ENCODE measurements around the gene SF3B2.
"Not testable (repeated sequence)": the region's sequence is repeated elsewhere in the genome, so short reads cannot be mapped to it uniquely, and the experiment has no call there.

SF3B2 gene

DNA sequence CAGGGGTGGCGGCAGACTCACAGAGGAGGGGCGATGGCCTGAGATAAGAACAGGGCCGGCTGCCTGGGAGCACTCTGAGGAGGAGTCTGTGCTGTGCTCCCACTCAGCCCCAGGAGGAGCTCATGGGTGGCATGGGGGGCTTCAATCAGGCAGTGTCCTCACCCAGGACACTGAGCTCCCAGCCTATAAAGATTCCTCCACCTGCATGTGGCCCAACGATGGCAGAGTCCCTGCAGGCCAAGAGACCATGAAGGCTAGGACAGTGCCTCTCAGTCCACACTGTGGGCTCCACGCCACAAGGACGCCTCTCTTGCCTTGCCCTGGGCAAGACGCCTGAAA, 38.4 kb upstream of the SF3B2 start:
- Mint-ChIP-seq H3K36me3 (no peaks in the 10 kb centered on the region), H3K27ac (no peak overlapping the region), H3K27me3 (no peaks in the 10 kb centered on the region), H3K4me1 (no peaks in the 10 kb centered on the region), H3K9me3 (no peaks in the 10 kb centered on the region), H3K4me3 (no peak overlapping the region)
- no peak for ATAC-seq

DNA sequence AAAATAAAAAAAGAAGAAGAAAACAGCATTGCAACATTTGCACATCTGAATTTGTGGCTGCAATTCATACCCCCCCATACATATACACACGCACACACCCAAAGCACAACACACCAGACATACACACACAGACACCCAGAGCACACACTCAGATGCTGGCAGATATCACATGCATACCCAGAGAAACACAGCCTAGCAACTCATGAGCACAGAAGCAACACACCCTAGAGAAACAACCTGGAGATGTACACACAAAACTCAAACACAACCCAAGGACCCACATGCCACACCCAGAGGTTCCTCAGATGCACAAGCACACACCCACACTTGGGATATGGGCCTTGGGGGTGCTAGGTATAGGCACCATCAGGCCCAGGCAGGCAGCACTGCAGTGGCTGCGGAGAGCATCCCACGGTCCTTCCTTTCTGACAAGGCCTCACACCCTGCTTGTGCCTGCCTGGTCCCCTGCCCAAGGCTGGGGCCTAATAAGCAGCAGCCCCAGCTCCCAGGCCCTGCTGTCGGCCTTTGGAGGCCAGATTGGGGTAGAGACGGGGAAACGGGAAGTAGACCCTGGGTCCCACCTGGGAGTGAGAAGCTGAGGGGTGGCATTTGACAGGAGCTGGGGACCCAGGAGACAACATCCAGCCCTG, 37.2 kb upstream of the SF3B2 start:
- Mint-ChIP-seq H3K4me3 (no peak overlapping the region), H3K27me3 (no peaks in the 10 kb centered on the region), H3K27ac (no peak overlapping the region), H3K4me1 (no peaks in the 10 kb centered on the region), H3K36me3 (no peaks in the 10 kb centered on the region), H3K9me3 (no peaks in the 10 kb centered on the region)
- ATAC-seq, result no peak

DNA sequence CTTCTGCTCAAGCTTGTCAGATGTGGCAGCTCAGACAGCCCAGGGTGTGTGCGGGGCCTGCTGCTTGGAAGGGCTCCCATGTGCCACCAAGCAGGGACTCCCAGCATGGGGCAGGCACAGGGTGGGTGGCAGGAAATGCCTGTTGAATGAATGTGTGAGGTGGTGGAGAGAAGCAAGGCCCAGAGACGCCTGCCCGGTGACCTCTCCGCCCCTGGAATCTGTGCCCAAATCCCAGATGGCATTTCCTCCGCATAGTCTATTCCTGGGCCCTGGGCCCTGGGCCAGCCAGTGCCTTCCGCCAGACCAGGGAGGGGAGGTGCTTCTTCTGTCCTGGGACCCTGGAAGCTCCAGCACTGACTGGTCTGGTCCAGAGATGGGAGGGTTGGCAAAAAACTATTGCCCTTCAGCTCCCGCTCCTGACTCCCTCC, 36.7 kb upstream of the SF3B2 start:
- Mint-ChIP-seq H3K4me3 (no peak overlapping the region), H3K27me3 (no peaks in the 10 kb centered on the region), H3K4me1 (peaks cover 5% of the 10 kb centered on the region), H3K27ac (no peak overlapping the region), H3K36me3 (no peaks in the 10 kb centered on the region), H3K9me3 (no peaks in the 10 kb centered on the region)
- no peak for ATAC-seq

DNA sequence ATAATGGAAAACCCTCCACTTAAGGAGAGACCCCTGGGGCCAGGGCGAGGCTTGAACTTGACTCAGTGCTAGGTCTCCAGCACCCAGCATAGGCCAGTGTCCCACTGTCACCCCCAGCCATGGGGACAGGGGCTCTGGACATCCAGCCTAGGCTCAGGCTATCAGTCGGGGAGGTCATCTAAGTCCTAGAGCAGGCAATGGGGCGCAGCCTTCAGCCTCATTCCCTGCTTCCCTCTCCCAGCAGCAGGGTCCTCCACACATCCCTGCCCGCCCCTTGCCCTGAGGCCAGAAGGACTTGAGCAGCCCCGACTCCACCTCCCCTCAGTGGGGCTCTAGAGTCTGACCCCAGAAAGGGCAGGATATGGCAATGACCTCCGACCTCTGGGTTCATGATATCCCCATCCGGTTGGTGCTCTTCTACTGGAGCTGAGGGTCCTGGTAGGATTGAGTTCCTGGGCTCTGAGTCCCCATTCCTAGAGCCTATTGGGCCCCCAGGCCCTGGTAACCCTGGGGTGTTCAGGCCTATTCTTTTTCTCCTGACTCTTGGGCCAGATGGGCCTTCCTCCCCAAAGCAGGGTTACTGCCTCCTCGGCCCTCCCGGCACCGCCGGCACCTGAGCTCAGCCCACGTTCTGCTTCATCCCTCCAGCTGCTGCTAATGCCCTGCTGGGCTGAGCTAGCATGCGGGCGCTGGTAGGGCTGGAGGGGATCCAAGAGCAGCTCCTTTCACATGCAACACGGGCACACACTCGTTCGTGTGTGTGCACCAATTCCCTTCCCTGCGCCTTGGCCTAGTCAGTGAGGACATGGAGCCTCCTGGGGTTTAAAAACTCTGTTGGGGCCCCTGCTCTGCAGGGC, 36.0 kb upstream of the SF3B2 start:
- H3K27me3 Mint-ChIP-seq, result no peaks in the 10 kb centered on the region
- no peaks in the 10 kb centered on the region for H3K36me3 Mint-ChIP-seq
- H3K4me1 Mint-ChIP-seq, result peaks cover 9% of the 10 kb centered on the region
- no peak for ATAC-seq
- no peak overlapping the region for H3K27ac Mint-ChIP-seq
- H3K4me3 Mint-ChIP-seq, result no peak overlapping the region
- no peaks in the 10 kb centered on the region for H3K9me3 Mint-ChIP-seq

DNA sequence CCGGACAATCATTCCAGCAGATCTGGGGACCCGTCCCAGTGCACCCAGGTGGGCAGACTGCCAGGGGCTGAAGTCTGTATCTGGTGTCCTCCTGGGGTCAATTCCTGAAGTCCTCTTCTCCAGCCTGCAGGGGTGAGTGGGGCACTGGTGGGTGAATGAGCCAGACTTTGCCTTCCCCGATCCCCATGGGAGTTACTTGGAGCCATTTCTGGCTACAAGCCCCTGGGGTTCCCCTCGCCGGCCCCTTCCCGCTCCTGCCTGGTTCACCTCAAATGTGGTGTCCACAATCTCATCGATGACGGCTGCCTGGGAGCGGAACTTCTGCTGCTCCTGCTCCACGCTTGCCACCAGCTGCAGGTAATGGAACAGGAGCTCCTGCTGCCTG, 35.4 kb upstream of the SF3B2 start:
- Mint-ChIP-seq H3K4me1 (peaks cover 11% of the 10 kb centered on the region), H3K36me3 (no peaks in the 10 kb centered on the region), H3K4me3 (no peak overlapping the region), H3K9me3 (no peaks in the 10 kb centered on the region), H3K27me3 (no peaks in the 10 kb centered on the region), H3K27ac (no peak overlapping the region)
- ATAC-seq, result no peak

DNA sequence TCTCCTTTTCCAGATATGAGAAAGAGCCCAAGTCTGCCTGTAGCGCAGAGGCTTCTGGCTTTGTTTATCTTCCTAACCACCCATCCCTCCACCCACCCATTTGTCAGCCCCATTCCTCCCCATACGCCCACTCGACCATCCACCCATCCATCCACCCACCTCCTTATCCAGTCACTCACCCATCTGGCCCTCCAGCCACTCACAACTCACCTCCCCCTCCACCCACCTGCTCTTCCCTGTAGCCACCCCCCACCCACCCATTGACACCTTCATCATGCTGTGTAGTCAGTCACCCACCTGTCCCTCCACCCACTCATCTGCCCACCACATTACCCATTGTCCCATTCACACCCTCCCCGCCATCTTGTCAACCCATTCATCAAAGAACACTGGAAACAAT, 34.8 kb upstream of the SF3B2 start:
- no peaks in the 10 kb centered on the region for H3K36me3 Mint-ChIP-seq

DNA sequence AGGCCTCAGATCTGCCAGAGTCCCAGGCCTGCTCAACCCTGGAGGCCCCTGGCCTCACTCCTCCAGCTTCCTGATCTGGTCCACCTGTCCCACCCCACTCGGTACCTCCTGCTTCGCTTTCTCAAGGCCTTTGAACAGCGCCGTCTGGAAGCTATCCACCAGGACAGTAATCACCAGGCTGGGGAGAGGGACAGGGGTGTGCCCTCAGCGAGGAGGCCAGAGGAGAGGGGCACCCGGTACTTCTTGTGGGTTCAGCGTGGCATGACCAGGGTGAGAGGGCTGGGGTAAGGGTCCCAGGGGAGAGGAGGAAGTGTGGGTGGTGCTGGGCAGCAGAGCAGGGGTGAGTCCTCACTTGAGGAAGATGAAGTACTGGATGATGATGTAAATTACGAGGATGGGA, 32.0 kb upstream of the SF3B2 start:
- peaks cover 17% of the 10 kb centered on the region for H3K4me1 Mint-ChIP-seq
- no peak for ATAC-seq
- no peaks in the 10 kb centered on the region for H3K9me3 Mint-ChIP-seq
- H3K4me3 Mint-ChIP-seq, result no peak overlapping the region
- H3K27ac Mint-ChIP-seq, result no peak overlapping the region
- no peaks in the 10 kb centered on the region for H3K36me3 Mint-ChIP-seq
- peaks cover 10% of the 10 kb centered on the region for H3K27me3 Mint-ChIP-seq

More for the DNA sequence above, 34.8 kb upstream of the SF3B2 start:
- H3K27ac Mint-ChIP-seq, result no peak overlapping the region
- H3K4me3 Mint-ChIP-seq, result no peak overlapping the region
- peaks cover 2% of the 10 kb centered on the region for H3K27me3 Mint-ChIP-seq
- H3K9me3 Mint-ChIP-seq, result no peaks in the 10 kb centered on the region
- no peak for ATAC-seq
- peaks cover 12% of the 10 kb centered on the region for H3K4me1 Mint-ChIP-seq

DNA sequence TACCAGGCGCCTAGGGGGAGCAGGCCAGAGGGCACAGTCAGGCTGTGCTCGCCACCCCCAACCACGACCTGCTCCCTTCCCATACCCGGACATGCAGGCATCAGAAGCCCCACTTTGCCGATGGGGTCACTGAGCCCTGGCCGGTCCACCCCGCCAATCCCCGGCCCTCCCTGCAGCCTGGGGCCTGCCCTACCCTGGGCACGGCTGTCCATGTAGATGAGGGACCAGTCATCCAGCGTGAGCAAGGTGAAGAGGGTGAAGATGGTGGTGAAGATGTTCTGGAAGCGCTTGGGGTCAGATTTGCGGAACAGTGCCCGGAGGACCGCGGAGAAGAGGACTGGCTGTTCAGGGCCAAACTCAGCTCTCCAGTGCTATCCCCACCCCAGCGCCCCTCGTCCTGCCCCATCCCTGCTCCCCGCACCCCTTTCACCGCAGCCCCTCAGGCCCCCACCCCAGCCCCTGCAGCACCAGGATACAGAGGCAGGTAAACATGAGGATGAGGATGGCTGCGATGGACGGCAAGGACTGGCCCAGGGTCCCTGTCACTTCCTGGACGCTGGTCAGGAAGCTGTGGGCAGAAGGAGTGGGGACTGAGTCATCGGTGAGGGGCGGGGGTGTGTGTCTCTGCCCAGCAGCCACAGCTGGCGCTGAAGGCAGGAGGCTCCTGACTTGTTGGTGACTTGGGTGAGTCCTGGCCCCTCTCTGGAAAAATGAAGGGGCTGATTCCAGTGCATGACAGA, 31.4 kb upstream of the SF3B2 start:
- no peaks in the 10 kb centered on the region for H3K36me3 Mint-ChIP-seq
- peaks cover 15% of the 10 kb centered on the region for H3K27me3 Mint-ChIP-seq
- no peak overlapping the region for H3K27ac Mint-ChIP-seq
- no peak for ATAC-seq
- no peaks in the 10 kb centered on the region for H3K9me3 Mint-ChIP-seq
- peaks cover 17% of the 10 kb centered on the region for H3K4me1 Mint-ChIP-seq
- H3K4me3 Mint-ChIP-seq, result no peak overlapping the region

DNA sequence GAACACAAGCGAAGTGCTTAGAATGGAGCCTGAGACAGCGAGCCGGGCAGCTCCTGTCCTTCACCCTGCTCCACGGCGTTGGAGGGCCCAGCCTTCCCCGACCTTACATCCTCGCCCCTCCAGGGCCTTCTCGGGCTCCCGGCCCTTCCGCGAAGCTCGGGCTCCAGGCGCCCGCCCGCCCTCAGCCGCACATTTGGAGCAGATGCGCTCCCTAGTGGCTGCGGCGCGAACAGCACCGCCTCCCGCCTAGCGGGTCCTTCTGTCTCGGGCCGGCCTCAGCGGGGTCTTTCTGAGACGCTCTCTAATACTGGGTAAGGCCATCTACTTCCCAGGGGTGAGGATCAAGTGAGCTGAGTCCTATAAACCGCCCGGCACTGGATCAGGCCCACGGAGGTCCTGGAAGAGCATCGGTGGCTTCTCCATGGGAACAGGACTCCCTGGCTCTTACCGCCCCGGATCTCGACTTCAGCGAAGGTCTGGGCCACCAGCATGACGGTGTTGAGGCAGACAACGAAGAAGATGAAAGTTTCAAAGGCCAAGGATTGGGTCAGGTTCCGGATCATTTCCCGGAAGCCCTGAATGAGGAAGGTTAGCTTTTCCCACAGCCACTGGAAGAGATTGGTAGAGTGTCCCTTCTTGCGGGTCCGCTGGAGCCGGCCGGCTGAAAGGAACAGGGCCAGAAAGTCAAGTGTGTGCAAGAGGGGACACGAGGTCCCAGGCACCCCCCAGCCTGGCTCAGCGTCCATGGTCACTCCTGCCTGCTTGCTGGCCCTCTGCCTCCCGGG, 29.6 kb upstream of the SF3B2 start:
- H3K4me1 Mint-ChIP-seq, result peaks cover 17% of the 10 kb centered on the region
- no peaks in the 10 kb centered on the region for H3K36me3 Mint-ChIP-seq
- H3K27me3 Mint-ChIP-seq, result peaks cover 20% of the 10 kb centered on the region
- H3K4me3 Mint-ChIP-seq, result peak overlapping the region; percentile 35
- peak; percentile 77 for ATAC-seq
- no peaks in the 10 kb centered on the region for H3K9me3 Mint-ChIP-seq
- H3K27ac Mint-ChIP-seq, result peak overlapping the region; percentile 18

DNA sequence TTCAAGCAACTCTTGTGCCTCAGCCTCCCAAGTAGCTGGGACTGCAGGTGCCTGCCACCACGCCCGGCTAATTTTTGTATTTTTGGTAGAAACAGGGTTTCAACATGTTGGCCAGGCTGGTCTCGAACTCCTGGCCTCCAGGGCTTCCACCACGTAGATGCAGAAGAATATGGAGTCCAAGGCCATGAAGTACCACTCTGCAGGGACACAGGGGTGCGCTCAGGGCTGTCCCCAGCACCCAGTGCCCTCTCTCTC, 29.1 kb upstream of the SF3B2 start:
- H3K27ac Mint-ChIP-seq, H3K4me3 Mint-ChIP-seq: not testable (repeated sequence)
- H3K27me3 Mint-ChIP-seq, result peaks cover 20% of the 10 kb centered on the region

DNA sequence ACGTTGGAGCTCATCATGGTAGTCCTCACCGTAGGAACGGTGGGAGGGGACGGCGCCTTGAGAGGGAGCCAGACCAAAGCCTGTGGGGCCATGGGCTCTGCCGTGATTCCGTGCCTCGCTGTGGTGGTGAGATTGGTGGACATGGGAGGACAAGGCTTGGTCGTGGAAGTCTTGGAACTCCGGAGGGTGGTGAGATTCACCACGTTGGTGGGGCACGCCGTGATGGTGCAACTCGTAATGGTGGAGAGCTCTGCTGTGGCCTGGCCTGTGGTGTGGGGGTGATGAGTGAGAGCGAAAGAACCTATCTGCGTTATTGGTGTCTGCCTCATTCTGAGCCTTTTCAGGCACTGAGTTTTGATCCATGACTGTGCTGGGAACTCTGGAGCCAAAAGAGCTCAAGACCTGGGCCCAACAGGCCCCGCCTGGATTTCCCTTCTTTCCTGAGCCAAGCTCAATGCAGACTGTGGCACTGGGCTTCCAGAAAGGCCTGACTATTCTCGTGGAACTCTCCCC, 26.1 kb upstream of the SF3B2 start, which contains the start of gene CATSPER1:
TSS of gene CATSPER1 (minus strand) at position 463 of the 513 bp plus-strand sequence. CDS start at position 363, 100 bp downstream.
- no peak within 1 kb of the TSS for H3K27ac Mint-ChIP-seq
- no peaks in the 10 kb centered on the region for H3K9me3 Mint-ChIP-seq
- H3K36me3 Mint-ChIP-seq, result no peaks in the 10 kb centered on the region
- no peak within 1 kb of the TSS for H3K4me3 Mint-ChIP-seq
- no peak for ATAC-seq
- H3K4me1 Mint-ChIP-seq, result peaks cover 9% of the 10 kb centered on the region
- H3K27me3 Mint-ChIP-seq, result peaks cover 20% of the 10 kb centered on the region

More for the DNA sequence above, 29.1 kb upstream of the SF3B2 start:
- ATAC-seq, H3K9me3 Mint-ChIP-seq, H3K36me3 Mint-ChIP-seq: not testable (repeated sequence)
- H3K4me1 Mint-ChIP-seq, result peaks cover 17% of the 10 kb centered on the region

DNA sequence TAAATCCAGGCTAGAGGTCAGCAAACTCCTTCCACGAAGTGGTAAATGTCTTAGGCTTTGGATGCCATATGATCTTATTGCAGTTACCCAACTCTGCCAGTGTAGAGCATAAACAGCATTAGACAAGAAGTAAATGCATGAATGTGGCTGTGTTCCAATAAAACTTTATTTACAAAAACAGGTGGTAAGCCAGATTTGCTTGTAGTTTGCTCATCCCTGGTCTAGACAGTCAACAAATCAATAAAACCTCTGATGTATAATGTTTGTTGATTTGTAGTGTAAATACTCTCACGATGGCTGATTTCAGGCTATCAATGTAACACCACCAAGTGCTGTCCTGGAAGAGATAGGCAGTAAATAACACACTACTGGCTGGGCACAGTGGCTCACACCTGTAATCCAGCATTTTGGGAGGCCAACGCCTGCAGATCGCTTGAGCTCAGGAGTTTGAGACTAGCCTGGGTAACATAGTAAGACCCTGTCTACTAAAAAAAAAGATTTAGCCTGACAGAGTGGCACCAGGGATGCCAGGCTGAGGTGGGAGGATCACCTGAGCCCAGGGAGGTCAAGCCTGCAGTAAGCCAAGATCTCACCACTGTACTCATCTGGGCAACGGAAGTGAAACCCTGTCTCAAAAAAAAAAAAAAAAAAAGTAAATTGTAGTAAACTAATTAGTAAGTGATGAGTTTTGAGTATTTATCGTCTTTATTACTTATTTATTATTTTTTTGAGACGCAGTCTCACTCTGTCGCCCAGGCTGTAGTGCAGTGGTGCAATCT, 19.0 kb upstream of the SF3B2 start:
- Mint-ChIP-seq H3K27ac (no peak overlapping the region), H3K36me3 (no peaks in the 10 kb centered on the region), H3K4me1 (no peaks in the 10 kb centered on the region), H3K27me3 (no peaks in the 10 kb centered on the region), H3K9me3 (no peaks in the 10 kb centered on the region), H3K4me3 (no peak overlapping the region)
- ATAC-seq, result no peak

DNA sequence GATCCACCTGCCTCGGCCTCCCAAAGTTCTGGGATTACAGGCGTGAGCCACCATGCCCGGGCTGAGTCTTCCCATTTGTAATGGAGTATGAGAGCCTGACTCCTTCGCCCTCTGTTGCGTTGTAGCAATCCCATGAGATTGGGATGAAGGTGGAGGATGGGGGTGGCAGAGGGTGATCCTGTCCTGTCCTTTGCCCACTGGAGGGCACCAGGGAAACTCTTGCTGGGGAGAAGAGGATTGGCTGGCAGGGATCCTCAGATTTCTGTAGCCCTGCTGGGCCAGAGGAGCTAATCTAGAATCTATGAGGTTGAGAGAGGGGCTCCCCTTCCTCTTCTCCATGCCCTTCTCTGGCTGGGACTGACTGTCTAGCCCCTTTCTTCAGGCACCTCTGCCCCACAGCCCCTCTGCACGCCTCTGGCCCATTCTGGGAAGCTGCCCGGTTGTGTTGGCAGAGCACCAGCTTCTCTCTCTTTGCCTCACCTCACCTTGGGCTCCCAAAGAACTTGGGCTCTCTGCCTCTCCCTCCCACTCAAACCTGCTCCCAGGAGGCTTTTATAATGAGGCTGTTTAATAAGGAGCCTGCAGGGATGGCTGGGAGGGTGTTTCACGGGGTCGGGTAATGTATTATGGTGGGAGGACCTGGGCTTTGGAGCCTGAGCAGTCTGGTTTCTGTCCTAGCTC, 16.4 kb upstream of the SF3B2 start:
- H3K27ac Mint-ChIP-seq, result no peak overlapping the region
- ATAC-seq, result no peak
- no peaks in the 10 kb centered on the region for H3K27me3 Mint-ChIP-seq

DNA sequence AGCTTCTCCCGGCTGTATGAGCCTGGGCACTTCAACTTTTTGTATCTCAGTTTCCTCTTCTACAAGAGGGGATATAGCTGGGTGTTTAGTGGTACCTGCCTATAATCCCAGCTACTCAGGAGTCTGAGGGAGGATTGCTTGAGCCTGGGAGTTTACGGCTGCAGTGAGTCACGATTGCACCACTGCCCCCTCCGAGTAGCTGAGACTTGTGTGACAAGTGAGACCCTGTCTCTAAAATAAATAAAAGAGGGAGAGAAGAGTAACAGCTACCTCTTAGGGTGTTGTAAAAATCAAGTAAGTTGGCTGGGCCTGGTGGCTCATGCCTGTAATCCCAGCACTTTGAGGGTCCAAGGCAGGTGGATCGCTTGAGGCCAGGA, 15.8 kb upstream of the SF3B2 start:
- no peak for ATAC-seq
- H3K36me3 Mint-ChIP-seq, result no peaks in the 10 kb centered on the region
- H3K4me3 Mint-ChIP-seq, result no peak overlapping the region
- no peaks in the 10 kb centered on the region for H3K4me1 Mint-ChIP-seq
- H3K27ac Mint-ChIP-seq, result no peak overlapping the region
- no peaks in the 10 kb centered on the region for H3K9me3 Mint-ChIP-seq
- no peaks in the 10 kb centered on the region for H3K27me3 Mint-ChIP-seq

More for the DNA sequence above, 16.4 kb upstream of the SF3B2 start:
- Mint-ChIP-seq H3K36me3 (no peaks in the 10 kb centered on the region), H3K9me3 (no peaks in the 10 kb centered on the region), H3K4me1 (no peaks in the 10 kb centered on the region), H3K4me3 (no peak overlapping the region)

Data from stimulated activated memory B cell treated with anti-CD40 and anti-IgM and Interleukin-4, amounts not matched to agents 10 μg/mL and 1 μg/mL and 100 μg/mL, for 72 hours (primary cell).